GM12878 (cell line): Measurements from ENCODE around the gene ME1. TPM values are rescaled to one million over a fixed set of nuclear protein-coding genes. Genes with fewer than 3 reads are reported as not detected.

Source experiments
- ATAC-seq: fragments of 200-7000 bp; cut with Tn5 transposase; 3 replicates; pipeline ENCODE4 v1.9.1; 2020; ENCODE audit warnings: mild to moderate bottlenecking, moderate library complexity
- BruUV-seq: library from RNA; stranded (reverse); fragments of 400-500 nt; replicated peaks from 2 replicates; lab custom pipeline; 2021; lab: Mats Ljungman, UMichigan
- CTCF ChIA-PET: fragments of 300-600 bp; sonication (Branson Sonifier 250); formaldehyde crosslinking; extraction: SDS; loops from one replicate; lab custom pipeline; 2021; ENCODE audit warnings: inconsistent platforms; lab: Yijun Ruan, JAX
- POLR2A ChIA-PET: fragments of 350-600 bp; formaldehyde crosslinking; extraction: SDS; loops from one replicate; lab custom pipeline; 2021; ENCODE audit warnings: inconsistent platforms; lab: Charles Lee
- RAD21 ChIA-PET: fragments of 300-600 bp; sonication (Branson Sonifier 250); formaldehyde crosslinking; loops from one replicate; lab custom pipeline; 2023; ENCODE audit warnings: antibody characterized with exemption; ENCODE audit not compliant: unreplicated experiment; lab: Charles Lee
- SMC1A ChIA-PET: fragments of 300-600 bp; sonication (Branson Sonifier 250); formaldehyde crosslinking; loops from one replicate; lab custom pipeline; 2023; ENCODE audit not compliant: unreplicated experiment, uncharacterized antibody; lab: Charles Lee
- DNase-seq: peaks from one replicate; pipeline ENCODE4 v3.0.0-alpha.2; 2011; ENCODE audit warnings: low read depth, low spot score
- FAIRE-seq: peaks from 3 replicates; lab custom pipeline; 2011; peaks lifted over from hg19 to GRCh38; lab: Jason Lieb, UNC
- H2AFZ ChIP-seq: 2 replicates; pipeline ENCODE4 v1.6.0; 2011; ENCODE audit warnings: low read depth, low read length, control low read depth; ENCODE audit not compliant: control insufficient read depth
- H3K27ac ChIP-seq: 2 replicates; pipeline ENCODE4 v1.5.1; 2011; ENCODE audit warnings: control low read depth; ENCODE audit not compliant: control insufficient read depth, insufficient read depth
- H3K27me3 ChIP-seq, 2 experiments: replicated peaks in 1 of 2; 2 replicates each; pipeline versions ENCODE4 v1.6.0 to v1.6.1; 2011; ENCODE audit warnings: low read length in 1 of 2; ENCODE audit not compliant: control insufficient read depth in 2 of 2, insufficient read depth in 2 of 2
- H3K36me3 ChIP-seq, 2 experiments: 2 replicates each; pipeline ENCODE4 v1.5.1; 2011; ENCODE audit warnings: low read length in 1 of 2; ENCODE audit not compliant: control insufficient read depth in 2 of 2, insufficient read depth in 2 of 2
- H3K4me1 ChIP-seq: 2 replicates; pipeline ENCODE4 v1.6.1; 2011; ENCODE audit warnings: mild to moderate bottlenecking, low read length, moderate library complexity, mixed read lengths; ENCODE audit not compliant: control insufficient read depth, insufficient read depth
- H3K4me2 ChIP-seq: 2 replicates; pipeline ENCODE4 v1.6.0; 2011; ENCODE audit warnings: control low read depth; ENCODE audit not compliant: control insufficient read depth, insufficient read depth
- H3K4me3 ChIP-seq: fragments of 200-600 bp; sonication (generic); 2 replicates; pipeline ENCODE4 v1.5.1; 2016
- H3K79me2 ChIP-seq: 2 replicates; pipeline ENCODE4 v1.6.0; 2011; ENCODE audit warnings: low read length; ENCODE audit not compliant: control insufficient read depth, insufficient read depth
- H3K9ac ChIP-seq: 2 replicates; pipeline ENCODE4 v1.8.0; 2011; ENCODE audit warnings: low read length, control low read depth, mixed read lengths; ENCODE audit not compliant: control insufficient read depth, insufficient read depth
- H3K9me3 ChIP-seq: replicated peaks from 3 replicates; pipeline ENCODE4 v1.5.1; 2011; ENCODE audit warnings: mild to moderate bottlenecking, low read length; ENCODE audit not compliant: control insufficient read depth, insufficient read depth
- H4K20me1 ChIP-seq: 2 replicates; pipeline ENCODE4 v1.6.0; 2011; ENCODE audit not compliant: control insufficient read depth, insufficient read depth
- ATF2 ChIP-seq: IDR thresholded peaks from 2 replicates; pipeline ENCODE4 v1.6.1; 2012; ENCODE audit warnings: low read length, inconsistent platforms
- ATF3 ChIP-seq: IDR thresholded peaks from 2 replicates; pipeline ENCODE4 v1.6.1; 2011; ENCODE audit warnings: low read depth, mild to moderate bottlenecking, low read length, moderate library complexity, borderline replicate concordance; ENCODE audit errors: extremely low read depth
- CBX3 ChIP-seq: fragments of 200-600 bp; sonication (generic); IDR thresholded peaks from 2 replicates; pipeline ENCODE4 v1.6.1; 2016; ENCODE audit warnings: low read depth, borderline replicate concordance
- CBX5 ChIP-seq: sonication (generic); IDR thresholded peaks from 2 replicates; pipeline ENCODE4 v1.6.1; 2016; ENCODE audit warnings: low read depth, moderate library complexity, mild to moderate bottlenecking, inconsistent platforms
- HSF1 ChIP-seq: fragments of 150-350 bp; IDR thresholded peaks from 2 replicates; pipeline ENCODE4 v1.6.1; 2014; ENCODE audit warnings: mild to moderate bottlenecking, low read depth, low read length
- NR2C2 ChIP-seq: IDR thresholded peaks from 2 replicates; pipeline ENCODE4 v1.6.1; 2011; ENCODE audit warnings: borderline replicate concordance, low read depth; ENCODE audit not compliant: control insufficient read depth, insufficient read length
- PKNOX1 ChIP-seq: fragments of 450-650 bp; IDR thresholded peaks from 2 replicates; pipeline ENCODE4 v1.6.1; 2016; ENCODE audit warnings: mild to moderate bottlenecking
- POLR2AphosphoS5 ChIP-seq: IDR thresholded peaks from 2 replicates; pipeline ENCODE4 v1.6.1; 2011; ENCODE audit warnings: mild to moderate bottlenecking, low read length, inconsistent platforms
- SMC3 ChIP-seq: IDR thresholded peaks from 2 replicates; pipeline ENCODE4 v1.6.1; 2011; ENCODE audit warnings: low read length, improper control_type of control experiment, borderline replicate concordance
- ZNF384 ChIP-seq: IDR thresholded peaks from 2 replicates; pipeline ENCODE4 v1.6.1; 2012; ENCODE audit warnings: low read depth, mild to moderate bottlenecking, low read length, improper control_type of control experiment, borderline replicate concordance
- WGBS: methylation state at CpG from one replicate; pipeline ENCODE4 v1.1.6; 2016; ENCODE audit warnings: low lambda C conversion rate; ENCODE audit not compliant: insufficient replicate concordance, insufficient coverage; ENCODE audit errors: missing lambda C conversion rate; 5-methylcytosine and 5-hydroxymethylcytosine counted together
- in situ Hi-C: fragments of 300-500 bp; cut with MboI; formaldehyde crosslinking; loops from 9 replicates; pipeline ENCODE4 v1.14.3; 2018; ENCODE audit warnings: mixed read lengths
- intact Hi-C: fragments of 100-400 bp; cut with micrococcal nuclease; formaldehyde crosslinking; loops from one replicate; pipeline ENCODE4 v1.14.2; 2022; ENCODE audit not compliant: unreplicated experiment
- polyA plus RNA-seq, 11 experiments: library from polyadenylated mRNA; depleted of rRNA in 4 of 11; unstranded in 6 of 11; stranded (reverse) in 5 of 11; fragments of >200 nt; fragmentation: Nextera tagmentation in 4 of 11; fragmentation: Illumina TruSeq in 1 of 11; extraction: Ambion mirVana in 4 of 11; extraction: Trizol in 1 of 11; gene quantifications; 1 replicate in 1 of 11; 2 replicates in 10 of 11; pipeline versions ENCODE4 v1.2.1 to v1.2.3, GENCODE V29; 2011 to 2016; ENCODE audit warnings: inconsistent platforms in 2 of 11, missing spikeins in 2 of 11, low read depth in 1 of 11
- total RNA-seq, 4 experiments: library from RNA; depleted of rRNA in 3 of 4; stranded (reverse); fragments of >200 nt in 3 of 4; fragmentation: Illumina TruSeq in 1 of 4; extraction: Trizol in 1 of 4; gene quantifications; 2 replicates each; pipeline versions ENCODE4 v1.2.1 to v1.2.3, GENCODE V29; 2013 to 2021

The ME1 gene
- total and polyA plus RNA-seq, 10 of the 15 experiments (the other 5 are each of a cell fraction or from before 2014, with no cell fraction given): 3.6 to 11.8 (median 8.4) TPM

- SMC1A ChIA-PET: interaction anchor here (1.4 to 3.1 kb wide), 3 partner anchors 13 to 363 kb away, joined by 3 to 15 read pairs (median 5); partner anchors contain the start of genes DOP1A and UBE3D
- no peak for TF ChIP-seq ATF3
- TF ChIP-seq CBX5: no peak
- TF ChIP-seq, all 136 proteins: peak for 0
- H3K27me3 ChIP-seq: no peaks in the 10 kb centered on the region
- H3K9ac ChIP-seq: no peak overlapping the region
- WGBS: 0% methylated on average over 1 of the region's 1 CpG
- H2AFZ ChIP-seq: no peak overlapping the region
- ATAC-seq: no peak
- no peaks in the 10 kb centered on the region for H3K36me3 ChIP-seq
- intact Hi-C loops: no loop called here
- ChIA-PET RAD21 (no interaction called here), CTCF (interaction anchor here (1.2 kb wide), 1 partner anchor 213 kb away, joined by 3 read pairs; no protein-coding TSS in a partner anchor), POLR2A (no interaction called here)
- in situ Hi-C loops: loop anchor here (10.0 kb wide), 1 partner anchor 364 kb away; the partner anchor contains the start of genes DOP1A and UBE3D
- FAIRE-seq: no peak
- H3K4me3 ChIP-seq: no peak overlapping the region
- H4K20me1 ChIP-seq: no peaks in the 10 kb centered on the region
- peak overlapping the region; percentile 73; the same call in 1 of the 2 replicates for H3K4me2 ChIP-seq
- peaks cover 4% of the 10 kb centered on the region; the same call in 2 of the 3 replicates for H3K9me3 ChIP-seq
- H3K27ac ChIP-seq: no peak overlapping the region
- BruUV-seq: no TSS peak
- H3K79me2 ChIP-seq: peaks cover 27% of the 10 kb centered on the region
- no peak for DNase-seq
- H3K4me1 ChIP-seq: peaks cover 5% of the 10 kb centered on the region
These were observed 1.6 kb downstream of the ME1 start for GRCh38 chr6:83429269-83429668.

- CTCF ChIA-PET: interaction anchor here (1.3 kb wide), 1 partner anchor 90 kb away, joined by 6 read pairs; no protein-coding TSS in a partner anchor
- in situ Hi-C loops: loop anchor here (10.0 kb wide), 1 partner anchor 360 kb away; the partner anchor contains the start of genes DOP1A and UBE3D
- DNase-seq (no peak), ATAC-seq (no peak), FAIRE-seq (no peak)
- no peak overlapping the region for H3K27ac ChIP-seq
- H2AFZ ChIP-seq: no peak overlapping the region
- peaks cover 12% of the 10 kb centered on the region for H3K79me2 ChIP-seq
- H3K9ac ChIP-seq: no peak overlapping the region
- RAD21 ChIA-PET: no interaction called here
- BruUV-seq: no TSS peak
- no peaks in the 10 kb centered on the region for H3K36me3 ChIP-seq
- TF ChIP-seq POLR2AphosphoS5 (no peak), ZNF384 (no peak), NR2C2 (no peak), CBX3 (no peak), PKNOX1 (no peak), SMC3 (no peak), ATF2 (no peak), HSF1 (no peak)
- H3K4me3 ChIP-seq: no peak overlapping the region
- 42% methylated on average over 1 of the region's 1 CpG for WGBS
- intact Hi-C loops: no loop called here
- H3K9me3 ChIP-seq: peaks cover 4% of the 10 kb centered on the region; the same call in 2 of the 3 replicates
- POLR2A ChIA-PET: no interaction called here
- H3K4me1 ChIP-seq: no peaks in the 10 kb centered on the region
- SMC1A ChIA-PET: interaction anchor here (0.9 to 2.3 kb wide), 2 partner anchors 10 to 89 kb away, joined by 3 to 9 read pairs; no protein-coding TSS in a partner anchor
- no peaks in the 10 kb centered on the region for H4K20me1 ChIP-seq
- no peaks in the 10 kb centered on the region for H3K27me3 ChIP-seq
- H3K4me2 ChIP-seq: no peak overlapping the region
These were observed 6.3 kb downstream of the ME1 start for GRCh38 chr6:83424392-83425018.
